Liver (tissue), 9 donors: ENCODE results near the gene KANSL1. TPM values are rescaled to one million over a fixed set of nuclear protein-coding genes. Genes with fewer than 3 reads are reported as not detected.

ENCODE experiments used
- DNase-seq: peaks from one replicate; pipeline ENCODE4 v3.0.0-alpha.2; 2017; ENCODE audit warnings: low spot score
- H3K27ac ChIP-seq, 2 donors: one replicate each; pipeline ENCODE4 v1.7.0; 2013; ENCODE audit warnings: inconsistent platforms in 2 of 2, low read length in 2 of 2, control low read depth in 1 of 2, low read depth in 1 of 2, mild to moderate bottlenecking in 1 of 2
- H3K27me3 ChIP-seq, 4 donors: one replicate each; pipeline versions ENCODE4 v1.6.1 to v1.7.0; 2013; ENCODE audit warnings: low read length in 3 of 4, inconsistent platforms in 1 of 4, mild to moderate bottlenecking in 1 of 4, moderate library complexity in 1 of 4; ENCODE audit not compliant: control insufficient read depth in 4 of 4, insufficient read depth in 4 of 4
- H3K36me3 ChIP-seq, 4 donors: one replicate each; pipeline versions ENCODE4 v1.6.1 to v1.7.0; 2013; ENCODE audit warnings: low read length in 3 of 4, mild to moderate bottlenecking in 3 of 4, low read depth in 1 of 4, moderate library complexity in 1 of 4; ENCODE audit not compliant: control insufficient read depth in 4 of 4, insufficient read depth in 3 of 4
- H3K4me1 ChIP-seq, 4 donors: one replicate each; pipeline versions ENCODE4 v1.6.1 to v1.7.0; 2013; ENCODE audit warnings: low read length in 3 of 4, mild to moderate bottlenecking in 3 of 4, moderate library complexity in 1 of 4; ENCODE audit not compliant: control insufficient read depth in 4 of 4, insufficient read depth in 4 of 4
- H3K4me3 ChIP-seq, 3 donors: one replicate each; pipeline versions ENCODE4 v1.6.1 to v1.7.0; 2013; ENCODE audit warnings: low read length in 3 of 3, control low read depth in 1 of 3, low read depth in 1 of 3, mild to moderate bottlenecking in 1 of 3
- H3K9ac ChIP-seq, 2 donors: one replicate each; pipeline ENCODE4 v1.7.0; 2013; ENCODE audit warnings: low read length in 2 of 2, mild to moderate bottlenecking in 2 of 2, moderate library complexity in 2 of 2, control low read depth in 1 of 2, low read depth in 1 of 2
- H3K9me3 ChIP-seq, 4 donors: one replicate each; pipeline versions ENCODE4 v1.6.1 to v1.7.0; 2013; ENCODE audit warnings: low read length in 3 of 4; ENCODE audit not compliant: control insufficient read depth in 4 of 4
- EGR1 ChIP-seq, 2 donors: IDR thresholded peaks; 2 replicates each; pipeline ENCODE4 v1.6.1; 2016 to 2018; ENCODE audit warnings: antibody characterized with exemption in 2 of 2, low read depth in 2 of 2
- FOXA1 ChIP-seq: IDR thresholded peaks from 2 replicates; pipeline ENCODE4 v1.6.1; 2016; ENCODE audit warnings: antibody characterized with exemption
- GABPA ChIP-seq, 2 donors: IDR thresholded peaks in 1 of 2; conservative IDR thresholded peaks in 1 of 2; 2 replicates each; pipeline ENCODE4 v1.6.1; 2016; ENCODE audit warnings: antibody characterized with exemption in 2 of 2, mild to moderate bottlenecking in 1 of 2, moderate library complexity in 1 of 2
- HNF4A ChIP-seq, 2 donors: conservative IDR thresholded peaks; 2 replicates each; pipeline ENCODE4 v1.6.1; 2016; ENCODE audit warnings: antibody characterized with exemption in 2 of 2, mild to moderate bottlenecking in 2 of 2
- HNF4G ChIP-seq: IDR thresholded peaks from 2 replicates; pipeline ENCODE4 v1.6.1; 2016; ENCODE audit warnings: antibody characterized with exemption
- JUND ChIP-seq, 2 donors: IDR thresholded peaks; 2 replicates each; pipeline ENCODE4 v1.6.1; 2016; ENCODE audit warnings: antibody characterized with exemption in 2 of 2
- NR2F2 ChIP-seq: IDR thresholded peaks from 2 replicates; pipeline ENCODE4 v1.6.1; 2016; ENCODE audit warnings: antibody characterized with exemption
- RAD21 ChIP-seq, 2 donors: IDR thresholded peaks; 2 replicates each; pipeline ENCODE4 v1.6.1; 2016; ENCODE audit warnings: antibody characterized with exemption in 2 of 2, mild to moderate bottlenecking in 2 of 2
- RXRA ChIP-seq, 2 donors: IDR thresholded peaks; 2 replicates each; pipeline ENCODE4 v1.6.1; 2017 to 2018; ENCODE audit warnings: antibody characterized with exemption in 2 of 2, mild to moderate bottlenecking in 1 of 2
- SP1 ChIP-seq: IDR thresholded peaks from 2 replicates; pipeline ENCODE4 v1.6.1; 2018; ENCODE audit warnings: antibody characterized with exemption, mild to moderate bottlenecking
- TAF1 ChIP-seq: conservative IDR thresholded peaks from 2 replicates; pipeline ENCODE4 v1.6.1; 2016; ENCODE audit warnings: antibody characterized with exemption, mild to moderate bottlenecking
- YY1 ChIP-seq: IDR thresholded peaks from 2 replicates; pipeline ENCODE4 v1.6.1; 2016; ENCODE audit warnings: antibody characterized with exemption, mild to moderate bottlenecking
- WGBS: extraction: QIAGEN DNeasy Blood & Tissue Kit; methylation state at CpG from one replicate; pipeline ENCODE4 v1.1.7; 2013; 5-methylcytosine and 5-hydroxymethylcytosine counted together
- polyA plus RNA-seq, 2 donors: library from polyadenylated mRNA; stranded (reverse) in 1 of 2; unstranded in 1 of 2; fragments of 200-250 nt in 1 of 2; fragments of >200 nt in 1 of 2; fragmentation: Nextera tagmentation in 1 of 2; extraction: Ambion mirVana in 1 of 2; gene quantifications; one replicate each; pipeline versions ENCODE4 v1.2.1 to v1.2.3, GENCODE V29; 2013 to 2015
- total RNA-seq, 2 donors: library from RNA; depleted of rRNA; stranded (reverse); fragments of >200 nt; gene quantifications; one replicate each; pipeline ENCODE4 v1.2.3, GENCODE V29; 2014
- TF ChIP-seq, protein P1 (sequence below): IDR thresholded peaks from 2 replicates; pipeline ENCODE4 v1.6.1; 2016; ENCODE audit warnings: antibody characterized with exemption
- TF ChIP-seq, protein P2 (sequence below): fragments of 150-350 bp; IDR thresholded peaks from 2 replicates; pipeline ENCODE4 v1.5.1; 2017; ENCODE audit warnings: improper control_type of control experiment, low read depth, low read length; ENCODE audit not compliant: missing input control
- TF ChIP-seq, protein P3 (sequence below): IDR thresholded peaks from 2 replicates; pipeline ENCODE4 v1.6.1; 2016; ENCODE audit warnings: antibody characterized with exemption
- TF ChIP-seq, protein P4 (sequence below): IDR thresholded peaks from 2 replicates; pipeline ENCODE4 v1.6.1; 2016; ENCODE audit warnings: antibody characterized with exemption, mild to moderate bottlenecking
- donor health status: healthy.
- donor health status: healthy.
- donor health status: healthy.
- donor health status: healthy.
- donor health status: healthy.

KANSL1 gene
- total and polyA plus RNA-seq, 4 donors: 5.5 to 86.3 (median 24.0) TPM

DNA sequence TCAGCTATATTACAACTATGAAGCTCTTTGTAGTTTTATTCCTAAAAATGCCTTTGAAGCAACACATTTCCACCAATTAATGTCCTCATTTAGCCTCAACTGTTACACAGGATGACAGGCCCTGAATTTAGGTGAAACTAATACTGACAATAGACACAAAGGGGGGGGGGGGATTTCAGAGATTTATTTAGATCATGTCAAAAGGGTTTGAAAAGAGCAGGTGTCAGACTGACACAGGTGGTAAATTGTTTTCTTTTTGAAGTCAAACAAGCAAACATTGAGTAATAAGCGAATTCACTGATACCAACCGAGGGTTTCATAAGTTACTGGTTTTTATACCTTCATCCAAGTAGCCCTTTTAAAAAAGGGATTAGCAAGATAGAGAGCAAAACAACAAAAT is 40.8 kb downstream of the KANSL1 start:
- 40% methylated on average over 2 of the region's 2 CpGs for WGBS
- Histone ChIP-seq H3K36me3 (peaks cover 0 to 3% (median 0%) of the 10 kb centered on the region in 4 donors), H3K4me3 (no peak overlapping the region), H3K9me3 (no peaks in the 10 kb centered on the region), H3K4me1 (peaks cover 12 to 38% (median 20%) of the 10 kb centered on the region in 4 donors), H3K27me3 (no peaks in the 10 kb centered on the region), H3K27ac (no peak overlapping the region), H3K9ac (no peak overlapping the region)
- no peak for TF ChIP-seq RXRA (IDR thresholded peaks at IDR 0.05)
- no peak for TF ChIP-seq RAD21 (IDR thresholded peaks at IDR 0.05)
- DNase-seq: no peak

DNA sequence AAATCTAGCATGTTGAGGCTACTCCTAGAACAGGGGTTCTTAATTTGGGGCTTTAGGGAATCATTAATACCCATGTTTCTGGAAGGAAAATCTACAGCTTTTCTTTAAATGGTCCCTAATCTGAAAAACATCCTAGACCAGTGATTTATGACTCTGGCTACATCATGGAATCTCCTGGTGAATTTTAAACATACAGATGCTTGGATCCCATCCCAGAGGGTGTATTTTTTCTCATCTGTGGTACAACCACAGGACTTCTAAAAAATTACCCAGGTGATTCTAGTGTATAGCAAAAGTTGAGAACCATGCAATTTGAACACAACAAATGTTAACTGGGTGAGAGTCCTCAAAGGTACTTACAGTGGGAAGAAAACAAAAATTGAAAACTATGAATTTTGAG is 41.5 kb downstream of the KANSL1 start:
- no peak for TF ChIP-seq YY1
- TF ChIP-seq, protein P1, sequence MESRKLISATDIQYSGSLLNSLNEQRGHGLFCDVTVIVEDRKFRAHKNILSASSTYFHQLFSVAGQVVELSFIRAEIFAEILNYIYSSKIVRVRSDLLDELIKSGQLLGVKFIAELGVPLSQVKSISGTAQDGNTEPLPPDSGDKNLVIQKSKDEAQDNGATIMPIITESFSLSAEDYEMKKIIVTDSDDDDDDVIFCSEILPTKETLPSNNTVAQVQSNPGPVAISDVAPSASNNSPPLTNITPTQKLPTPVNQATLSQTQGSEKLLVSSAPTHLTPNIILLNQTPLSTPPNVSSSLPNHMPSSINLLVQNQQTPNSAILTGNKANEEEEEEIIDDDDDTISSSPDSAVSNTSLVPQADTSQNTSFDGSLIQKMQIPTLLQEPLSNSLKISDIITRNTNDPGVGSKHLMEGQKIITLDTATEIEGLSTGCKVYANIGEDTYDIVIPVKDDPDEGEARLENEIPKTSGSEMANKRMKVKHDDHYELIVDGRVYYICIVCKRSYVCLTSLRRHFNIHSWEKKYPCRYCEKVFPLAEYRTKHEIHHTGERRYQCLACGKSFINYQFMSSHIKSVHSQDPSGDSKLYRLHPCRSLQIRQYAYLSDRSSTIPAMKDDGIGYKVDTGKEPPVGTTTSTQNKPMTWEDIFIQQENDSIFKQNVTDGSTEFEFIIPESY: no peak
- no peak for TF ChIP-seq NR2F2
- no peak for TF ChIP-seq EGR1 (IDR thresholded peaks at IDR 0.05; ENCODE audit: low read depth in 2 of 2)
- TF ChIP-seq RXRA (IDR thresholded peaks at IDR 0.05): no peak
- no peak for TF ChIP-seq FOXA1
- TF ChIP-seq, protein P2, sequence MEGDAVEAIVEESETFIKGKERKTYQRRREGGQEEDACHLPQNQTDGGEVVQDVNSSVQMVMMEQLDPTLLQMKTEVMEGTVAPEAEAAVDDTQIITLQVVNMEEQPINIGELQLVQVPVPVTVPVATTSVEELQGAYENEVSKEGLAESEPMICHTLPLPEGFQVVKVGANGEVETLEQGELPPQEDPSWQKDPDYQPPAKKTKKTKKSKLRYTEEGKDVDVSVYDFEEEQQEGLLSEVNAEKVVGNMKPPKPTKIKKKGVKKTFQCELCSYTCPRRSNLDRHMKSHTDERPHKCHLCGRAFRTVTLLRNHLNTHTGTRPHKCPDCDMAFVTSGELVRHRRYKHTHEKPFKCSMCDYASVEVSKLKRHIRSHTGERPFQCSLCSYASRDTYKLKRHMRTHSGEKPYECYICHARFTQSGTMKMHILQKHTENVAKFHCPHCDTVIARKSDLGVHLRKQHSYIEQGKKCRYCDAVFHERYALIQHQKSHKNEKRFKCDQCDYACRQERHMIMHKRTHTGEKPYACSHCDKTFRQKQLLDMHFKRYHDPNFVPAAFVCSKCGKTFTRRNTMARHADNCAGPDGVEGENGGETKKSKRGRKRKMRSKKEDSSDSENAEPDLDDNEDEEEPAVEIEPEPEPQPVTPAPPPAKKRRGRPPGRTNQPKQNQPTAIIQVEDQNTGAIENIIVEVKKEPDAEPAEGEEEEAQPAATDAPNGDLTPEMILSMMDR: no peak
- TF ChIP-seq, protein P3, sequence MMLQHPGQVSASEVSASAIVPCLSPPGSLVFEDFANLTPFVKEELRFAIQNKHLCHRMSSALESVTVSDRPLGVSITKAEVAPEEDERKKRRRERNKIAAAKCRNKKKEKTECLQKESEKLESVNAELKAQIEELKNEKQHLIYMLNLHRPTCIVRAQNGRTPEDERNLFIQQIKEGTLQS: no peak
- no peak for TF ChIP-seq SP1
- no peak for TF ChIP-seq HNF4G
- TF ChIP-seq, protein P4, sequence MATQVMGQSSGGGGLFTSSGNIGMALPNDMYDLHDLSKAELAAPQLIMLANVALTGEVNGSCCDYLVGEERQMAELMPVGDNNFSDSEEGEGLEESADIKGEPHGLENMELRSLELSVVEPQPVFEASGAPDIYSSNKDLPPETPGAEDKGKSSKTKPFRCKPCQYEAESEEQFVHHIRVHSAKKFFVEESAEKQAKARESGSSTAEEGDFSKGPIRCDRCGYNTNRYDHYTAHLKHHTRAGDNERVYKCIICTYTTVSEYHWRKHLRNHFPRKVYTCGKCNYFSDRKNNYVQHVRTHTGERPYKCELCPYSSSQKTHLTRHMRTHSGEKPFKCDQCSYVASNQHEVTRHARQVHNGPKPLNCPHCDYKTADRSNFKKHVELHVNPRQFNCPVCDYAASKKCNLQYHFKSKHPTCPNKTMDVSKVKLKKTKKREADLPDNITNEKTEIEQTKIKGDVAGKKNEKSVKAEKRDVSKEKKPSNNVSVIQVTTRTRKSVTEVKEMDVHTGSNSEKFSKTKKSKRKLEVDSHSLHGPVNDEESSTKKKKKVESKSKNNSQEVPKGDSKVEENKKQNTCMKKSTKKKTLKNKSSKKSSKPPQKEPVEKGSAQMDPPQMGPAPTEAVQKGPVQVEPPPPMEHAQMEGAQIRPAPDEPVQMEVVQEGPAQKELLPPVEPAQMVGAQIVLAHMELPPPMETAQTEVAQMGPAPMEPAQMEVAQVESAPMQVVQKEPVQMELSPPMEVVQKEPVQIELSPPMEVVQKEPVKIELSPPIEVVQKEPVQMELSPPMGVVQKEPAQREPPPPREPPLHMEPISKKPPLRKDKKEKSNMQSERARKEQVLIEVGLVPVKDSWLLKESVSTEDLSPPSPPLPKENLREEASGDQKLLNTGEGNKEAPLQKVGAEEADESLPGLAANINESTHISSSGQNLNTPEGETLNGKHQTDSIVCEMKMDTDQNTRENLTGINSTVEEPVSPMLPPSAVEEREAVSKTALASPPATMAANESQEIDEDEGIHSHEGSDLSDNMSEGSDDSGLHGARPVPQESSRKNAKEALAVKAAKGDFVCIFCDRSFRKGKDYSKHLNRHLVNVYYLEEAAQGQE: no peak
- TF ChIP-seq RAD21 (IDR thresholded peaks at IDR 0.05): no peak
- no peak for TF ChIP-seq GABPA (IDR thresholded peaks at IDR 0.05 in 1 of 2, conservative IDR thresholded peaks at IDR 0.05 in 1 of 2)
- no peak for TF ChIP-seq TAF1
- no peak for TF ChIP-seq JUND (IDR thresholded peaks at IDR 0.05)
- TF ChIP-seq HNF4A (conservative IDR thresholded peaks at IDR 0.05): no peak
- no peak overlapping the region for H3K27ac ChIP-seq
- no peak overlapping the region for H3K4me3 ChIP-seq
- H3K9me3 ChIP-seq: no peaks in the 10 kb centered on the region
- no peak overlapping the region for H3K9ac ChIP-seq
- peaks cover 13 to 38% (median 20%) of the 10 kb centered on the region in 4 donors for H3K4me1 ChIP-seq
- no peaks in the 10 kb centered on the region for H3K27me3 ChIP-seq
- H3K36me3 ChIP-seq: peaks cover 0 to 3% (median 0%) of the 10 kb centered on the region in 4 donors
- DNase-seq: no peak
